GM18517 (cell line): ENCODE results near the gene RAC3.

Experiments
- ATAC-seq: cut with Tn5 transposase; IDR thresholded peaks from one replicate; pipeline ENCODE4 v1.9.1; 2021; ENCODE audit warnings: mild to moderate bottlenecking, moderate library complexity; ENCODE audit not compliant: unreplicated experiment

The RAC3 gene

GRCh38 chr17:82022310-82022980 is 9.0 kb upstream of the RAC3 start, which contains the start of gene CENPX:
Gene CENPX, minus strand, starts transcription at chr17:82022878. Its CDS starts 17 bp downstream, at chr17:82022861.
- ATAC-seq, result peak; percentile 14

DNA sequence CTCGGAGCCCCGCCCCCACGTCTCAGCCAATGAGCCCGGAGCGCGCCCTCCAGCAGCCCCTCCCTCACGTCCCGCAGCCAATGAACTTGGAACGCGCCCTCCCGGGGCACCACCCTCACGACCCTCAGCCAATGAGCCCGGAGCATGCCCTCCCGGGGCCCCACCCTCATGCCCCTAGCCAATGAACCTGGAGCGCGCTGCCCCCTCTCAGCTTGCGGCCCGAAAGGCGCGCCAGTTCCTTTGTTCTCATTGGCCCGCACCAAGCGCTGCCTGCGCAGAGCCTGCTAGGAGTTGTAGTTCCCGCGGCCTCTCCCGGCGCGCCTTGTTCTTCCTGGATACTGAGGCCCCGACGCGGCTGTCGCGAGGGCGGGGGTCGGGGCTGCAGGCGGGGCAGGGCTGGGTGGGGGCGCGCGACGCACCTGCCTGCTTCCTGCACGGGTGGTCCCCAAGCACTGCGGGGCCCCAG is 8.5 kb upstream of the RAC3 start, which contains the start of gene LRRC45:
LRRC45 (plus strand) TSS at position 325 of the 466 bp plus-strand sequence. CDS start 339 bp downstream, outside the sequence.
- ATAC-seq, result peak; percentile 85

DNA sequence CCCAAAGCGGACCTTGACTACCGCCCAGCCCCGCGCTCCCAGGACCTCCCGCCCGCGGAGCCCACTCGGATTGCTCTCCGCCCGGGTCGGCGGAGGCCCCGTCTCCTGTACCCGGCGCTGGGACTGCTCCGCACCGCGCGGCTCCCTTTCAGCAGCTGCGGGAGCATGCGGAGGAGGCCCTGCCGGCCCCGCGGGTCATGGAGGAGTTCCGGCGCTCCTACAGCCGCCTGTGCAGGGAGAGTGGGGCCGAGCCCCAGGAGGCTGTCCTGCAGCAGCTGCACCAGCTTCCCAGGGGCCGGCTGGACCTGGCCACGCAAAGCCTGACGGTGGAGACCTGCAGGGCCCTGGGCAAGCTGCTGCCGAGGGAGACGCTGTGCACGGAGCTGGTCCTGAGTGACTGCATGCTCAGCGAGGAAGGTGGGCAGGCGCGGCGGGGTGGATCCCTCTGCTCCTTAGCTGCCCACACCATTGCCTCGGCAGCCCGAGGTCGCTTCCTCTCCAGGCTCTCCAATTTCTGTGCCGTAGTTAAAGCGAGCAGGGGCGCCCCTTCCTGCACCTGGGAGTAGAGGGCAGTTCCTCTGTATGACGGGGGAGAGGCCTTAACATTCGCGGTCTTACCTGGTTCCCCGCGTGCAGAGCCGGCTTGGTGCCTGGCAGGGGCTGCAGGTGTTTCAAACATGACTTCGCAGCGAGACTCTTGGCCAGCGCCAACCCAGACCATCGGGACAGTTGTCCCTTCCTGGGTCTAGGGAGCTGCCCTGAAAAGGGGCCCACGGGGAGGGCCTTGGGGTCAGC is 7.8 kb upstream of the RAC3 start:
- peak; percentile 13 for ATAC-seq

GRCh38 chr17:82024859-82025258 is 6.6 kb upstream of the RAC3 start:
- no peak for ATAC-seq

DNA sequence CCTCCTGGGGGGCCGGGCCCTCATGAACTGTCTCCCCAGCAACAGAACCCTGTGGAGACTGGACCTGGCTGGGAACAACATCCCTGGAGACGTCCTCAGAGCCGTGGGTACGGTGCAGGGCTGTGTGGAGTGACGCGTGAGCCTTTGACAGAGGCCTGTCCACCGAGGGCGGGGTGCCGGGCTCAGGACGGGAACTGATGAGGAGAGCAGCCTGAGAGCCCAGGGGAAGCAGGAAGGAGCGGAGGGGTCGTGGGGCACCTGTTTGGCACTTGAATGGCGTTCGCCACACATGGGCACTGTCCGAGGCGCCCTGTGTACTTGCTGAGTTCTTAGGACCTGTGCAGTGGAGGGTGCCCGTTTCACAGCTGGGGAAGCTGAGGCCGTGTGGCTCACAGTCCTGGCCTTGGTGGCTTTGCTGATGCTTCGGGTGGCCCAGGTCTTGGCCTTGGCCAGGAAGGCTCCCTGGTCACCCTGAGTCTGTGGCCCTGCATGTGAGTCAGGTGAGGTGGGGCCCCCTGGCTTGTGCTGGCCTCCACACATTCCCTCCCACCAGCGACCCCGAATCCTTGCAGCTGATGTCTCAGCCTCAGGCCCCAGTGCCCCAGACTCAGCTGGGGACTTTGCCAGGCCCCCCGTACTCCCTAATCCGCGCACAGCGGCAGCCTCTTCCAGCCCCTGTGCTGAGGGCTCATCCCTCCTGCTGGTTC is 5.9 kb upstream of the RAC3 start:
- no peak for ATAC-seq

- no peak for ATAC-seq
These were observed 3.2 kb upstream of the RAC3 start for GRCh38 chr17:82028246-82028645.

GRCh38 chr17:82028966-82029365 is 2.5 kb upstream of the RAC3 start:
- ATAC-seq, result no peak

- ATAC-seq, result no peak
These were observed 2.1 kb upstream of the RAC3 start for GRCh38 chr17:82029391-82029790.

GRCh38 chr17:82029990-82030469 is 1.4 kb upstream of the RAC3 start:
- no peak for ATAC-seq

DNA sequence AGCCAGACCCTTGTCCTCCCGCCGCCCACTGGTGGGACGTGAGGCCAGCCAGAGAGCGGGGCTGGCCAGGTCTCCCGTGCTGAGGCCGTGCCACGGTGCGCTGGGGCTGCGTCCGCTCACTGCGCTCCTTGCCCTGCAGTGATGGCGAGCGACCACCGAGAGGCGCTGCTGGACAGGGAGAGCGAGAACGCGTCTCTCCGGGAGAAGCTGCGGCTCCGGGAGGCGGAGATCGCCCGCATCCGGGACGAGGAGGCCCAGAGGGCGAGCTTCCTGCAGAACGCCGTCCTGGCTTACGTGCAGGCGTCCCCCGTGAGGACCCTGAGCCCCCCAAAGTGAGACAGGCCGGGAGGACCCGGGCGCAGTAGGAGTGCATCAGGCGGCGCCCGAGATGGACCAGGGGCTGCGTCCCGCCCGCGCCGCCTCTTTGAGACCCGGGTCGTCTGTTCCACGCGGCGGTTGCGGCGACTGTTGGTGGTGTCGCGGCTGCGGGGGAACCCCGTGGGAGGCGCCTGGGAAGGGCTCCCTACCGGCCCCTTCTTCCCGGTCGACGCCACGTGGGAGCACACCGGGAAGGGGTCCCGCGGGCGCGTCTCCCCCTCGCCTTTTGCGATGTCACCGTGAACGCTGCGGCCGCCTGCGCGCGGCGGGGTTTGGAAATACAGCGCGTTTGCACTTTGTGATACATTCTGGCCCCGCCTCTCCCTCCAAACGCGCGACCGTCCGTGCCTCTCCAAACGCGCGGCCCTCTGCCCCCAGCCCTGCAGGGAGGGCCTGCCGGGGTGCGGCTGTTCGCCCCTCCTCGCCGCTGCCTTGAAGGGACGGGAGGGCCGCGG is 792 bp upstream of the RAC3 start:
- ATAC-seq, result no peak

- no peak for ATAC-seq
These were observed 578 bp downstream of the RAC3 start for GRCh38 chr17:82031885-82032627.

GRCh38 chr17:82033359-82034085 is 2.0 kb downstream of the RAC3 start:
- ATAC-seq, result no peak

GRCh38 chr17:82034371-82035011 is 3.0 kb downstream of the RAC3 start:
- no peak for ATAC-seq

DNA sequence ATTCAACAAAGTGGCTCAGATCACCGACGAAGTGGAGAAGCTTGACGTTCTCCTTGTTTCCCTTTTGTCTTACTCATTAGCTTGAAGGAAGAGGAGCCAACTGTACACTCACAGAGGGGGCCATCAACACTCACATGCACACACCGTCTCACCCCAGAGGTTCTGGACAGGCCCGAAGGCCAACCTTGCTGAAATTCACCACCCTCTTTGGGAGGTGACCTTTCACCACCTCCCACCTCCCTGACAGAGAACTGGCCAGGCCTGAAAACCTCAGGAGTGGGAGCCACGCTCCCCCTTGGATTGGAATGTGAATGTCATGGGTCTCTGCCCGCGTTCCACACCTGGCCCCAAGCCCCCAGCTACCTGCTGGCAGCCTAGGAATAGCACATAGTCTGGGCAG is 4.0 kb downstream of the RAC3 start:
- no peak for ATAC-seq

- ATAC-seq, result no peak
These were observed 4.6 kb downstream of the RAC3 start for GRCh38 chr17:82035956-82036633.

GRCh38 chr17:82036634-82037091 is 5.2 kb downstream of the RAC3 start:
- no peak for ATAC-seq

DNA sequence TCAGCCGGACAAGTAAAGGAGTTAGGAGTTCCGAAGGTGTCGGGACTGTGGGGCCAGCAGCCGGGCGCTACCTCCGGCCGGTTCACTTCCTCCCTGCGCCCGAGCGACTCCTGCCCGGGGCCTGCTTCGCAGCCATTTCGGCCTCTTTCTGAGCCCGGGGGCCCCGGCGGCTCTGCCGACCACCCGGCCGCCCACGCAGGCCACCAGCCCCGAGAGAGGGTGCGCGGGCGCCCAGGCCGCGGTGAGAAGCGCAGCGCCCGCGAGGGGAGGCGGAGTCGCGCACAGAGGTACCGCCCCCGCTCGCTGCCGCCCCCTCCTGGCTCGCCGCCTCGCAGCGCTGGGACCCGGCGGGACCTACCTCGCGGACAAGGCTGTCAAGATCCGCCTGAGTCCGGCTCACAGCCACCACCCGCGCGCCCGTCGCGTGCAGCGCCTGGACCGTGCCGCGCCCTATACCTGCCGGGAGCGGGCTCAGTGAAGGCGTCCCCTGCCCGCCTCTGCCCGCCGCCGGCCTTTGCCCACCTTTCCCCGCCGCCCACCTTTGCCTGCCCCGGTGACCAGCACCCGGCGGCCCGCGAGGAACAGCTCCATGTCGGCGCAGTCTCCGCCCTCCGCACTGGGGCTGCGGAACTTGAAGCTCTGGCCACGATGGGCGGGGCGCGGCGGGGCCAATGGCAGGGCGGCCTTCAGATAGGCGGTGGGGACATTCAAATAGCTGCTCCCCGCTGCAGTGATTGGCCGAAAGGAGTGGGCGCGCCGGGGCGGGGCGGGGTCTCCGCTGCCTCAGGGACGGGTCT is 5.8 kb downstream of the RAC3 start, which contains the start of gene DCXR:
DCXR (minus strand) TSS at position 606 of the 797 bp plus-strand sequence; CDS start at position 591, 15 bp downstream.
- peak; percentile 81 for ATAC-seq
